NCI-H2107 treated with DMSO at 0.1 percent for 48 hours (cell line): Measurements from ENCODE around the gene PTPRT.

Source experiments
- DNase-seq: peaks from one replicate; lab custom pipeline; 2025; ENCODE audit not compliant: unreplicated experiment; lab: John Stamatoyannopoulos, UW

Gene PTPRT

DNA sequence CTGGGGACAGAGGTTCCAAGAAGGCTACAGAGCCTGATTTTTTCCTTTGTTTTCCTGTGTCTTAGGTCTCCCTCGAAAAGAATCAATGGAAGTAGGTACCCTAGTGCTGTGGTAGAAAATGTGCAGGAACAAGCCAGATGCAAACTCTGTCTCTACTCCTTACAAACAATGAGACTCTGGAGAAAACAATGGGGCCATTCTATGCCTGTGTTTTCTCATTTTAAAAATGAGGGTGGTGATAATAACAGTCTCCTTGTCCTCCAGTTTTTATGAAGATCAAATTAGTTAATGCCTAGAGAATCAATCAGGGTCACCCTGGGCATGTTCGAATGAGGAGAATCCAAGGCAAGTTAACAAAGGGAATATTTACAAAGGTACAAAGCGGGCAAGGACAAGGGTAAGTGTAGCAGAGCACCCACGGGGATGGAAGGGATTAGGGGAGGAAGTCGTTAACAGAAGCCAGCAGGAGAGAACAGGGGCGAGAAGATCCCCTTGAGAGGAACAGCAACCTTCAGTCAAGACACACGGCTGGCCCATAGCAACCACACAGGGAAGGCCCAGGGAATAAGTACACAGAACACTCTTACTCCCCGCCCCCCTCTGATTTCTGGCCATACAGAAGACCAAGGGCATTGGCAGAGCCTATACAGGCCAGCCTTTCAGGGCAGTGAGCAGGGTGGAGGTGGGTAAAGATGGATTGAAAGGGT lies 342.8 kb downstream of the PTPRT start:
- no peak for DNase-seq

DNA sequence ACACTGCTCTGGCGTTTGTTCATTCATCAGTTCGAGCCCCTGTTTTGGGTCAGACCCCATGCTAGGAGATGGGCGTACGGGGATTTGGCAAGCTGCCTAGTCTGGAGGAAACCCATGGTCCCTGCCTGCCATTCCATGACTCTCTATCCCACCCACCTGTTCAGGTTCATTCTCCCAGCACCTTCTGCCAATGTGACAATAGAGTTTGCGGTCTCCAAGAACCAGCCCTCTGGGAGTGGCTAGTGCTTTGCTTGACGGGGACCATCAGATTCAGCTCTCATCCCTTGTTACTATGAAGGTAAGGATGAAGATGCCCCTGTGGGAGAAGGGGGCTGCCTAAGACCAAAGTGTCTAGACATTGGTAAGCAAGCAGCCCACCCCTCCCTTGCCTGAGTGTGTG lies 345.0 kb downstream of the PTPRT start:
- DNase-seq = no peak

- no peak for DNase-seq
Measured at GRCh38 chr20:42837456-42837855, 352.2 kb downstream of the PTPRT start.

GRCh38 chr20:42836339-42836738 lies 353.4 kb downstream of the PTPRT start:
- DNase-seq = no peak

DNA sequence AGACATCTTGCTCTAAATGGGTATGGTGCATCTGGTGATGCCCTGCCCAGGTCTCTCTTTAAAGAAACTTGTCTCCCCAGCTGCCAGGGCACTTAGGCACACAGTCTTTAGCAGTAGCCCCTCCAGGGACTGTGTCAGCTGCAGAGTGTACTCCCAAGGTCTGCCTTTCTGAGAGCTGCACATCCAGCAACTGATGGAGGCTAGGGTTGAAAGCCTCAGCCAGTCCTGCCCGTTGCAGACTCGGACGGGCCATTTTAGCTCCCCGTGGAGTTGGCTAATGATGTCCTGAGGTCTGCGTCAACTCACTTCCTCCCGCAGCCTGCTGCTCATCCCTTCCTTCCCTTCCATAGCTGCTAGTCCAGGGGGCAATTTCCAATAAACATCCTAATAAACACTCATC lies 381.8 kb downstream of the PTPRT start:
- no peak for DNase-seq

- DNase-seq = no peak
Measured at GRCh38 chr20:42795111-42795695, 394.5 kb downstream of the PTPRT start.

DNA sequence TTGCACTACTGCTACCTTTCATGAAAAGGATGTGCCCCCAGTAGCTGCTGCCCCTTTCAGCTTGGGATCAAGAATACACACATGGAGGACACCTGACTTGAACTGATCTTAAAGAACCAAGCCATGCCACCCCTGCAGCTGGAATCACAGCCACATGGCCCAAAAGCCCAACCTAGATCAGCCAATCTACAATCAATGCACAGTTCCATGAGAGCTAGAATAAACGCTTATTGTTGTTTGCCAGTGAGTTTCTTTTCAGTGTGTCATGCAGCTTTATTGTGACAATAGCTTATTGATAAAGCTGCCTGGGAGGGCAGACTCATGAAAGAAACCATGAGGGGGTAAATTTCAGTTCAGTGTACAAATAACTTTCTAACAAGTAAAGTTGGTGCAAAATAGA lies 397.7 kb downstream of the PTPRT start:
- no peak for DNase-seq

DNA sequence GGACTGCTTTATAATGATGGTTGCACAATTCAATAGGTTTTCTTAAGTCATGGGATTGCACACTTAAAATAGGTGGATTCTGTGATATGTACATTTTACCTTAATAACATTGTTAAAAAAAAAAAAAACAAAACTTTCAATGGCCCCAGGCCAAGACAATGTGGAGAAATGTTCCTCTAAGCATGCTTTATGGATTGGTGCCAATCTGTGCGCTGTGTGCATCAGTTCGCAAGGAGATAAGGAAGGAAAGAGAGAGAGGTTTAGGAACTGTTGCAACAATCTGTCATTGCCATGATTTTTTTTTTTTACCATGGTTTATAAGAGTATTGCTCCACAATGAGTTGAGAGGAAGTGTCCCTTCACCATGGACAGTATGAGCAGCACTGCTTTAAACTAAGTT lies 399.6 kb downstream of the PTPRT start:
- no peak for DNase-seq

- no peak for DNase-seq
Measured at GRCh38 chr20:42788707-42789106, 401.0 kb downstream of the PTPRT start.

- no peak for DNase-seq
Measured at GRCh38 chr20:42785041-42785440, 404.7 kb downstream of the PTPRT start.

- no peak for DNase-seq
Measured at GRCh38 chr20:42779216-42779615, 410.5 kb downstream of the PTPRT start.

DNA sequence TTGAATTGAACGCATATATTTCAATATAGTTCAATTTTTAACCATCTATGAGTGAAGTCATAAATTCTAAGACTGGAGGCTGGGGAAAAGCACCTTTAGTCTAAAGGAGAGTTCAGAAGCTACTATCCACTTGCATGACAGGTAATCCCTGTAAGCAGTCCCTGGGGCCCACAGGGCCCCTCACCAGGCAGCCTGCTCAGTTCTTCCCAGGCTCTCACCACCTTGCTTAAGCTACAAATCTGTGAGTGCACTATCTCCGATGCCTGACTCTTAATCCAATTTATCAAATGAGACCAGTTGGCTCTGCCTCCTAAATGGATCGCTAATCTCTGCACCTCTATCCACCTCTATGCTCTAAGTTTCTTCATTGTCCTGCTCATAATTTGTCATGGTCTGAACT lies 413.8 kb downstream of the PTPRT start:
- DNase-seq = no peak

DNA sequence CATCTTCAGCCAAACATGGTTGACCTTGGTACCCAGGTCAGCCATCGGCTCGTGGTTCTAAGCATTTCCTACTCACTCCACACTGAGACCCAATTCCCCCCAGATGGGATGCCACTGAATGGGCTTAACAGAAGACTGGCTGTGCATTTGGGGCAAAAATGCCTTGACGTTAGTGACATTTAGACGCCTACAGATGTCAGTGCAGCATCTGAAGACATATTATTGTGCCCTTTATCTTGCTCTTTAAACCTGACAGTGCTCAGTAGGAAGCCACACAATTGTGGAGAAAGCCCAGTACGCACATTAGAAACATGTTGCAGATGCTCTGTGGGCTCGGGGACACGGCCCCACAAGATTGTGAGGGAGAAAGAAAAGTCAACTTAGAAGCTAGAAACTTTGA lies 414.7 kb downstream of the PTPRT start:
- DNase-seq = no peak

GRCh38 chr20:42763015-42763414 lies 426.7 kb downstream of the PTPRT start:
- DNase-seq = no peak

GRCh38 chr20:42756991-42757390 lies 432.7 kb downstream of the PTPRT start:
- no peak for DNase-seq

DNA sequence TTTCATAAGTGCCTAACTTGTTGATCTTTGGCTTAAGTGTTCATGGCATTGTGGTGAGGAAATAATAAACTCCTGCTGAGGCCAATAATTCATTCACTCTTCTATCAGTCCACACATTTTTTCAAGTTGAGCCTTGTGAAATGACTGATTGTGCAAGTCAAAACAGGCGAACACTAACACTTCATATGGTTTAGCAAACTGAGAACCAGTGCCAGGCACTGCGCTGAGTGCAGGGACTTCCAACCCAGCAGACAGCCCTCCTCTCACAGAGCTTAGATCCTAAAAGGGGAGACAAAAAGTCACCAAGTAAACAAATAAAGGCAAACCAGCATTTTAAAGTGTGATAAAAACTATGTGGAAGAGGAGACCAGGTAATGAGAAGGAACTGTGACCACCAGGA lies 435.0 kb downstream of the PTPRT start:
- DNase-seq = no peak

DNA sequence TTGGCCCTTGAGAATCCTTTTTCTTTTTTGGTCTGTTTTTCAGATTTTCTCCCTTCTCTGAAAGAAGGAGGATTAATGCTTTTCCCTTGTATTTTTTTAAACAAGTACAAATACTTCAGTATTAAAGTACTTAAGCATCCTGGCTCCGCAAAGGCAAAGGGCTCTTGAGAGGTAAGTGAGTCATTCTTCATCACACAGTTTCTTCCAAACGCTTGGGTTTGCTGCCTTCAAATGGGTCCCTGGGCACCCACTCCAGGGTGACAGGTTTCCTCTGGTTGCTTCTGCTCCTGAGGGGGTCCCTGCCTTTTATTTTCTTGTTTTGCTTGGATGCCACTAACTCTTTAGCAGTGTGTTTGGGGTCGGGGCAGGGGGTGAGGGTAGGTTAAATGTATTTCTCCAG lies 437.1 kb downstream of the PTPRT start:
- DNase-seq = no peak

- no peak for DNase-seq
Measured at GRCh38 chr20:42749556-42749955, 440.1 kb downstream of the PTPRT start.

DNA sequence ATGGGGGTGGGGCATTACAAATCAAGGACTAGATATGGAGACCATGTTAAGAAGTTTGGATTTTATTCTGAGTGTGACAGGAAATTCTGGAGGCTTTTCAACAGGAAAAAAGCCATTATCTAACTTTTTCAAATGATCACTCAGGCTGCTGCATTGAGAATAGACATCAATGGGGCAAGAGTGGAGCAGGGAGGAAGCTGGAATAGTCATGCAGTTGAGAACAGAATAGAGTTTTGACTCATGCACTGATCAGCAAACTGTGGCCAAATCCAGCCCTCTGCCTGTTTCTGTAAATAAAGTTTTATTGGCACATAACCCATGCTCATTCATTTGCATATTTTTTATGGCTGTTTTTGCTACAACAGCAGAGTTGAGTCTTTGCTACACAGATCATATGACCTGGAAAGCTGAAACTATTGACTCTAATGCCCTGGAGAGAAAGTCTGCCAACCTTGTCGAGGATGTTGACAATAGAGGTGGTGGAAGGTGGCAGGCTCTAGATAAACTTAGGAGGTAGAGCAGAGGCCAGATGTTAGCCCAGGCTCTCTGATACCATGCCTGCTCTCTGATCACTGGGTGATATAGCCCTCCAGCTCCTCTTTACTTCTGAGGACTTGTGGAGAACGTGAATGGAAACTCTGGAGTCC lies 441.8 kb downstream of the PTPRT start:
- no peak for DNase-seq

- DNase-seq = no peak
Measured at GRCh38 chr20:42744756-42745465, 444.8 kb downstream of the PTPRT start.

DNA sequence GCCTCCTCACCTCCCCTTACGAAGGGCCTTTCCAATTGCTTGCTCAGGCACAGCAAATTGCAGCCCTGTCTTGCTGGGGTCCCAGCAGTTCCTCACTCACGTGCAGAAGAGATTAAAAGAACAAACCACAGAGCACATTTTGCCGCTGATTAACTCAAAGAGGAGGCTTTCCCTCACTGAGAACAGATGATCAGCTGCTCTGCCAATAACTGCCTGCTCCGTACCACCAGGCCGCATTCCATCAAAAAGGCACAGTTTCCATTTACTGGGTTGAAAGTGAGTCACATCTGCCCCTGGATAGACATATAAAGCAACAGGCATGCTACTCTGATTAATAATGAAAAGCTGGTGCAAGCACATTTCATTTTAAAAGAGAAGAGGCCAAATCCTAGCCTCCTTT lies 446.8 kb downstream of the PTPRT start:
- DNase-seq = no peak

GRCh38 chr20:42741906-42742305 lies 447.8 kb downstream of the PTPRT start:
- DNase-seq = no peak
